Endothelial cell of umbilical vein (primary cell): Measurements from ENCODE around the gene FAM83F. TPM values are rescaled to one million over a fixed set of nuclear protein-coding genes. Genes with fewer than 3 reads are reported as not detected.

Source experiments
- BruUV-seq: library from RNA; stranded (reverse); fragments of 400-500 nt; replicated peaks from 2 replicates; lab custom pipeline; 2021; lab: Mats Ljungman, UMichigan
- CTCF ChIA-PET: fragments of 300-600, 350-600 bp; sonication (Branson Sonifier 250); formaldehyde crosslinking; loops from one replicate; lab custom pipeline; 2021; ENCODE audit warnings: antibody characterized with exemption, inconsistent platforms; lab: Charles Lee
- POLR2A ChIA-PET: fragments of 300-600, 350-600 bp; sonication (Branson Sonifier 250); formaldehyde crosslinking; loops from one replicate; lab custom pipeline; 2021; ENCODE audit warnings: antibody characterized with exemption, inconsistent platforms; lab: Charles Lee
- DNase-seq: peaks from one replicate; pipeline ENCODE4 v3.0.0-alpha.2; 2011; ENCODE audit warnings: low read depth, low spot score
- FAIRE-seq: peaks from 2 replicates; lab custom pipeline; 2011; peaks lifted over from hg19 to GRCh38; lab: Jason Lieb, UNC
- H2AFZ ChIP-seq: 2 replicates; pipeline ENCODE4 v1.6.0; 2012; ENCODE audit warnings: low read depth, low read length, control low read depth, inconsistent platforms
- H3K27ac ChIP-seq: 2 replicates; pipeline ENCODE4 v1.5.1; 2011; ENCODE audit warnings: low read depth, mild to moderate bottlenecking, control low read depth, low read length, moderate library complexity; ENCODE audit not compliant: insufficient read depth
- H3K27me3 ChIP-seq, 2 experiments: 2 replicates each; pipeline versions ENCODE4 v1.6.0 to v1.6.1; 2011; ENCODE audit warnings: low read length in 2 of 2, mixed read lengths in 1 of 2; ENCODE audit not compliant: control insufficient read depth in 2 of 2, insufficient read depth in 2 of 2
- H3K36me3 ChIP-seq, 2 experiments: 2 replicates in 1 of 2; 3 replicates in 1 of 2; pipeline ENCODE4 v1.5.1; 2011; ENCODE audit warnings: low read length in 2 of 2, mild to moderate bottlenecking in 1 of 2, moderate library complexity in 1 of 2; ENCODE audit not compliant: control insufficient read depth in 2 of 2, insufficient read depth in 2 of 2; ENCODE audit errors: extremely low read depth in 1 of 2
- H3K4me1 ChIP-seq: 3 replicates; pipeline ENCODE4 v1.5.1; 2011; ENCODE audit warnings: mild to moderate bottlenecking, low read length; ENCODE audit not compliant: control insufficient read depth, insufficient read depth; ENCODE audit errors: extremely low read depth
- H3K4me2 ChIP-seq: 2 replicates; pipeline ENCODE4 v1.6.1; 2011; ENCODE audit warnings: low read length, control low read depth, mixed read lengths; ENCODE audit not compliant: insufficient read depth
- H3K4me3 ChIP-seq, 3 experiments: fragments of 200-600 bp in 1 of 3; sonication (generic), shearing (Covaris generic) in 1 of 3; replicated peaks in 1 of 3; 2 replicates each; pipeline ENCODE4 v1.5.1; 2011 to 2016; ENCODE audit warnings: control low read depth in 3 of 3, low read length in 3 of 3, mild to moderate bottlenecking in 2 of 3, inconsistent platforms in 1 of 3, low read depth in 1 of 3, moderate library complexity in 1 of 3; ENCODE audit not compliant: insufficient read depth in 1 of 3
- H3K79me2 ChIP-seq: 2 replicates; pipeline ENCODE4 v1.6.0; 2012; ENCODE audit warnings: low read length, inconsistent platforms; ENCODE audit not compliant: control insufficient read depth, insufficient read depth
- H3K9ac ChIP-seq: replicated peaks from 2 replicates; pipeline ENCODE3; 2011; ENCODE audit warnings: low read length, control low read depth; ENCODE audit not compliant: insufficient read depth; ENCODE audit errors: extremely low read depth
- H3K9me1 ChIP-seq: replicated peaks from 3 replicates; pipeline ENCODE4 v1.6.0; 2011; ENCODE audit warnings: mild to moderate bottlenecking, low read length; ENCODE audit not compliant: control insufficient read depth, insufficient read depth; ENCODE audit errors: extremely low read depth
- H3K9me3 ChIP-seq: replicated peaks from 2 replicates; pipeline ENCODE4 v1.5.1; 2012; ENCODE audit warnings: low read length, inconsistent platforms; ENCODE audit not compliant: control insufficient read depth, insufficient read depth
- H4K20me1 ChIP-seq: replicated peaks from 2 replicates; pipeline ENCODE3; 2011; ENCODE audit warnings: mild to moderate bottlenecking, low read length; ENCODE audit not compliant: control insufficient read depth, insufficient read depth; ENCODE audit errors: extremely low read depth
- EZH2 ChIP-seq: IDR thresholded peaks from 2 replicates; pipeline ENCODE4 v1.6.1; 2012; ENCODE audit warnings: borderline replicate concordance, low read depth, mild to moderate bottlenecking, moderate library complexity, low read length, inconsistent platforms; ENCODE audit not compliant: severe bottlenecking
- FOS ChIP-seq: IDR thresholded peaks from 2 replicates; pipeline ENCODE4 v1.6.1; 2011; ENCODE audit warnings: mild to moderate bottlenecking, low read length, moderate library complexity, borderline replicate concordance; ENCODE audit not compliant: insufficient read depth
- GATA2 ChIP-seq: IDR thresholded peaks from 2 replicates; pipeline ENCODE4 v1.7.0; 2011; ENCODE audit warnings: low read depth, mild to moderate bottlenecking, moderate library complexity, mixed read lengths, low read length; ENCODE audit not compliant: insufficient read length, insufficient read depth
- JUN ChIP-seq: IDR thresholded peaks from 2 replicates; pipeline ENCODE4 v1.6.1; 2011; ENCODE audit warnings: borderline replicate concordance, low read depth; ENCODE audit not compliant: insufficient read length, insufficient read depth
- MAX ChIP-seq: IDR thresholded peaks from 2 replicates; pipeline ENCODE4 v1.6.1; 2011; ENCODE audit not compliant: insufficient read depth, insufficient read length
- MYC ChIP-seq: IDR thresholded peaks from one replicate; pipeline ENCODE4 v1.6.1; 2011; ENCODE audit warnings: mild to moderate bottlenecking, low read depth, low read length
- POLR2A ChIP-seq: IDR thresholded peaks from 2 replicates; pipeline ENCODE4 v1.6.1; 2012; ENCODE audit warnings: low read depth, mild to moderate bottlenecking, control low read depth, low read length
- POLR2AphosphoS5 ChIP-seq: IDR thresholded peaks from 2 replicates; pipeline ENCODE4 v1.6.1; 2012; ENCODE audit warnings: low read depth, mild to moderate bottlenecking, control low read depth, low read length, moderate library complexity; ENCODE audit not compliant: insufficient read depth
- dilution Hi-C: fragments of 300-500 bp; cut with MboI; formaldehyde crosslinking; loops from one replicate; pipeline ENCODE4 v1.15.0; 2019; ENCODE audit warnings: low sequenced_read_pairs; ENCODE audit not compliant: extremely low pct_ligation_motif_present
- intact Hi-C: fragments of 100-400 bp; cut with micrococcal nuclease; formaldehyde crosslinking; loops from one replicate; pipeline ENCODE4 v1.10.0; 2022
- polyA plus RNA-seq, 4 experiments: library from polyadenylated mRNA; depleted of rRNA in 3 of 4; stranded (reverse) in 3 of 4; unstranded in 1 of 4; fragments of >200 nt; gene quantifications; 2 replicates each; pipeline versions ENCODE4 v1.2.1 to v1.2.3, GENCODE V29; 2011 to 2012; ENCODE audit warnings: missing spikeins in 1 of 4
- total RNA-seq: library from RNA; stranded (reverse); gene quantifications from 2 replicates; pipeline ENCODE4 v1.2.3, GENCODE V29; 2021
- TF ChIP-seq, protein P1 (sequence below), 2 donors: IDR thresholded peaks; 1 replicate in 1 of 2; 2 replicates in 1 of 2; pipeline ENCODE4 v1.5.1; 2011; ENCODE audit warnings: low read length in 2 of 2, mild to moderate bottlenecking in 2 of 2, moderate library complexity in 2 of 2, control low read depth in 1 of 2, inconsistent platforms in 1 of 2, low read depth in 1 of 2; ENCODE audit not compliant: insufficient read depth in 1 of 2; ENCODE audit errors: extremely low read depth in 1 of 2

The FAM83F gene
- total and polyA plus RNA-seq, 2 donors (not counting 3 experiments of a cell fraction or from before 2014, with no cell fraction given), result not detected

DNA sequence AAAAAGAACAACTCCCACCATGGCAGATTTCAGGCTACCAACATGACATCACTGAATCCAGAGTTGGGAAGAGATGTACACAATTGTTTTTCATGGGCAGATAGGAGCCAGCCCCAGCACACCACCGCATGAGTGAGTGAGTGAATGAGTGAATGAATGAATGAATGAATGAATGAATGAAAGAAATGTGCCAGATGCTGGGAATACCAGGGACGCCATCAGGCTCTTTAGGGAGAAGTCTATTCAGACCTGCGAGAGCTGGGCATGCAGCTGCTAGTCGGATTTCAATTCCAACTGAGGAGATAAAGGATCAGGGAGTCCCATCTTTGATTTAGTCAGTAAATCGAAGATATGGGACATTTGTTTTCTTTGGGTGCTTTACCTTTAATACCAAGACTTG is 15.3 kb upstream of the FAM83F start:
- Histone ChIP-seq H3K4me3 (no peak overlapping the region), H2AFZ (no peak overlapping the region), H3K9me1 (no peaks in the 10 kb centered on the region), H3K27me3 (peaks cover 5 to 9% of the 10 kb centered on the region in 2 experiments), H4K20me1 (no peaks in the 10 kb centered on the region), H3K79me2 (no peaks in the 10 kb centered on the region), H3K36me3 (no peaks in the 10 kb centered on the region), H3K4me2 (no peak overlapping the region), H3K9me3 (no peaks in the 10 kb centered on the region), H3K4me1 (no peaks in the 10 kb centered on the region), H3K27ac (no peak overlapping the region), H3K9ac (no peak overlapping the region)
- dilution Hi-C loops (no loop called here), intact Hi-C loops (no loop called here)
- POLR2A ChIA-PET, result no interaction called here
- TF ChIP-seq GATA2 (no peak), POLR2AphosphoS5 (no peak), FOS (no peak), POLR2A (no peak), EZH2 (no peak), JUN (no peak), MAX (no peak), MYC (no peak)
- TF ChIP-seq, protein P1, sequence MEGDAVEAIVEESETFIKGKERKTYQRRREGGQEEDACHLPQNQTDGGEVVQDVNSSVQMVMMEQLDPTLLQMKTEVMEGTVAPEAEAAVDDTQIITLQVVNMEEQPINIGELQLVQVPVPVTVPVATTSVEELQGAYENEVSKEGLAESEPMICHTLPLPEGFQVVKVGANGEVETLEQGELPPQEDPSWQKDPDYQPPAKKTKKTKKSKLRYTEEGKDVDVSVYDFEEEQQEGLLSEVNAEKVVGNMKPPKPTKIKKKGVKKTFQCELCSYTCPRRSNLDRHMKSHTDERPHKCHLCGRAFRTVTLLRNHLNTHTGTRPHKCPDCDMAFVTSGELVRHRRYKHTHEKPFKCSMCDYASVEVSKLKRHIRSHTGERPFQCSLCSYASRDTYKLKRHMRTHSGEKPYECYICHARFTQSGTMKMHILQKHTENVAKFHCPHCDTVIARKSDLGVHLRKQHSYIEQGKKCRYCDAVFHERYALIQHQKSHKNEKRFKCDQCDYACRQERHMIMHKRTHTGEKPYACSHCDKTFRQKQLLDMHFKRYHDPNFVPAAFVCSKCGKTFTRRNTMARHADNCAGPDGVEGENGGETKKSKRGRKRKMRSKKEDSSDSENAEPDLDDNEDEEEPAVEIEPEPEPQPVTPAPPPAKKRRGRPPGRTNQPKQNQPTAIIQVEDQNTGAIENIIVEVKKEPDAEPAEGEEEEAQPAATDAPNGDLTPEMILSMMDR (IDR thresholded peaks at IDR 0.05; ENCODE audit: extremely low read depth in 1 of 2, insufficient read depth in 1 of 2, low read depth in 1 of 2, low read length in 2 of 2), result no peak
- FAIRE-seq (no peak), DNase-seq (no peak)
- CTCF ChIA-PET, result no interaction called here
- no TSS peak for BruUV-seq
